Activated naive CD8-positive, alpha-beta T cell treated with anti-CD3 and anti-CD28 coated beads, Interleukin-2, amount 50 U/mL, for 24 hours (primary cell): ENCODE results near the gene RASA3.

Source experiments
- ATAC-seq: fragments of 150-1000 bp; cut with Tn5 transposase; one replicate; pipeline ENCODE4 v1.10.0; 2021
- DNase-seq: peaks from one replicate; pipeline ENCODE4 v3.0.0; 2021
- H3K27ac Mint-ChIP-seq: one replicate; pipeline ENCODE4 v1.8.0; 2021; ENCODE audit warnings: mild to moderate bottlenecking, mixed read lengths
- H3K27me3 Mint-ChIP-seq: one replicate; pipeline ENCODE4 v1.8.0; 2021; ENCODE audit warnings: mixed read lengths
- H3K36me3 Mint-ChIP-seq: one replicate; pipeline ENCODE4 v1.8.0; 2021; ENCODE audit warnings: low read depth, mixed read lengths
- H3K4me1 Mint-ChIP-seq: one replicate; pipeline ENCODE4 v1.8.0; 2021; ENCODE audit warnings: mixed read lengths
- H3K4me3 Mint-ChIP-seq: one replicate; pipeline ENCODE4 v1.8.0; 2021; ENCODE audit warnings: mild to moderate bottlenecking, moderate library complexity, mixed read lengths
- H3K9me3 Mint-ChIP-seq: one replicate; pipeline ENCODE4 v1.8.0; 2021; ENCODE audit warnings: mixed read lengths

The RASA3 gene

GRCh38 chr13:113963376-113963775 is 169.0 kb downstream of the RASA3 start:
- no peak for ATAC-seq
- H3K27ac Mint-ChIP-seq, result no peak overlapping the region
- H3K9me3 Mint-ChIP-seq, result peaks cover 14% of the 10 kb centered on the region
- H3K4me1 Mint-ChIP-seq, result peaks cover 3% of the 10 kb centered on the region
- DNase-seq, result no peak
- H3K36me3 Mint-ChIP-seq, result peaks cover 14% of the 10 kb centered on the region
- no peaks in the 10 kb centered on the region for H3K27me3 Mint-ChIP-seq
- H3K4me3 Mint-ChIP-seq, result no peak overlapping the region

- no peak overlapping the region for H3K4me3 Mint-ChIP-seq
- H3K4me1 Mint-ChIP-seq, result peaks cover 3% of the 10 kb centered on the region
- peaks cover 14% of the 10 kb centered on the region for H3K36me3 Mint-ChIP-seq
- no peaks in the 10 kb centered on the region for H3K27me3 Mint-ChIP-seq
- ATAC-seq (no peak), DNase-seq (no peak)
- no peak overlapping the region for H3K27ac Mint-ChIP-seq
- peaks cover 14% of the 10 kb centered on the region for H3K9me3 Mint-ChIP-seq
Measured at GRCh38 chr13:113962975-113963374, 169.4 kb downstream of the RASA3 start.

- Mint-ChIP-seq H3K27me3 (no peaks in the 10 kb centered on the region), H3K9me3 (peaks cover 14% of the 10 kb centered on the region), H3K4me1 (peaks cover 3% of the 10 kb centered on the region), H3K4me3 (no peak overlapping the region), H3K36me3 (peaks cover 14% of the 10 kb centered on the region), H3K27ac (no peak overlapping the region)
- no peak for ATAC-seq
- DNase-seq, result no peak
Measured at GRCh38 chr13:113962386-113962785, 170.0 kb downstream of the RASA3 start.

- no peak for DNase-seq
- Mint-ChIP-seq H3K9me3 (peaks cover 14% of the 10 kb centered on the region), H3K27ac (no peak overlapping the region), H3K36me3 (peaks cover 20% of the 10 kb centered on the region), H3K4me3 (no peak overlapping the region), H3K4me1 (peaks cover 3% of the 10 kb centered on the region), H3K27me3 (no peaks in the 10 kb centered on the region)
- ATAC-seq, result no peak
Measured at GRCh38 chr13:113960276-113960948, 172.0 kb downstream of the RASA3 start.

- DNase-seq (no peak), ATAC-seq (peak; percentile 7)
- peaks cover 14% of the 10 kb centered on the region for H3K9me3 Mint-ChIP-seq
- peaks cover 3% of the 10 kb centered on the region for H3K4me1 Mint-ChIP-seq
- H3K27me3 Mint-ChIP-seq, result no peaks in the 10 kb centered on the region
- no peak overlapping the region for H3K4me3 Mint-ChIP-seq
- no peak overlapping the region for H3K27ac Mint-ChIP-seq
- peaks cover 22% of the 10 kb centered on the region for H3K36me3 Mint-ChIP-seq
Measured at GRCh38 chr13:113959198-113959597, 173.2 kb downstream of the RASA3 start.

- H3K27ac Mint-ChIP-seq, result no peak overlapping the region
- no peak overlapping the region for H3K4me3 Mint-ChIP-seq
- H3K9me3 Mint-ChIP-seq, result peaks cover 14% of the 10 kb centered on the region
- peaks cover 3% of the 10 kb centered on the region for H3K4me1 Mint-ChIP-seq
- ATAC-seq (no peak), DNase-seq (no peak)
- H3K27me3 Mint-ChIP-seq, result no peaks in the 10 kb centered on the region
- H3K36me3 Mint-ChIP-seq, result peaks cover 22% of the 10 kb centered on the region
Measured at GRCh38 chr13:113958373-113958772, 174.1 kb downstream of the RASA3 start.

GRCh38 chr13:113956571-113956970 is 175.9 kb downstream of the RASA3 start:
- H3K9me3 Mint-ChIP-seq, result peaks cover 14% of the 10 kb centered on the region
- no peak for ATAC-seq
- H3K36me3 Mint-ChIP-seq, result peaks cover 22% of the 10 kb centered on the region
- no peaks in the 10 kb centered on the region for H3K27me3 Mint-ChIP-seq
- H3K4me3 Mint-ChIP-seq, result no peak overlapping the region
- no peak overlapping the region for H3K27ac Mint-ChIP-seq
- peaks cover 3% of the 10 kb centered on the region for H3K4me1 Mint-ChIP-seq
- no peak for DNase-seq

- H3K9me3 Mint-ChIP-seq, result peaks cover 14% of the 10 kb centered on the region
- no peak for DNase-seq
- H3K36me3 Mint-ChIP-seq, result peaks cover 22% of the 10 kb centered on the region
- no peak for ATAC-seq
- H3K27me3 Mint-ChIP-seq, result no peaks in the 10 kb centered on the region
- peaks cover 3% of the 10 kb centered on the region for H3K4me1 Mint-ChIP-seq
- no peak overlapping the region for H3K4me3 Mint-ChIP-seq
- H3K27ac Mint-ChIP-seq, result no peak overlapping the region
Measured at GRCh38 chr13:113955691-113956090, 176.7 kb downstream of the RASA3 start.

- H3K27me3 Mint-ChIP-seq, result no peaks in the 10 kb centered on the region
- peaks cover 3% of the 10 kb centered on the region for H3K4me1 Mint-ChIP-seq
- peaks cover 10% of the 10 kb centered on the region for H3K9me3 Mint-ChIP-seq
- DNase-seq, result no peak
- ATAC-seq, result no peak
- H3K36me3 Mint-ChIP-seq, result peaks cover 18% of the 10 kb centered on the region
- no peak overlapping the region for H3K27ac Mint-ChIP-seq
- no peak overlapping the region for H3K4me3 Mint-ChIP-seq
Measured at GRCh38 chr13:113955235-113955634, 177.2 kb downstream of the RASA3 start.

GRCh38 chr13:113954046-113954835 is 178.2 kb downstream of the RASA3 start:
- ATAC-seq (no peak), DNase-seq (no peak)
- peaks cover 3% of the 10 kb centered on the region for H3K9me3 Mint-ChIP-seq
- H3K27ac Mint-ChIP-seq, result no peak overlapping the region
- H3K4me3 Mint-ChIP-seq, result no peak overlapping the region
- no peaks in the 10 kb centered on the region for H3K27me3 Mint-ChIP-seq
- peaks cover 3% of the 10 kb centered on the region for H3K4me1 Mint-ChIP-seq
- peaks cover 12% of the 10 kb centered on the region for H3K36me3 Mint-ChIP-seq

- no peak overlapping the region for H3K4me3 Mint-ChIP-seq
- peaks cover 8% of the 10 kb centered on the region for H3K36me3 Mint-ChIP-seq
- no peak overlapping the region for H3K27ac Mint-ChIP-seq
- ATAC-seq, result no peak
- no peaks in the 10 kb centered on the region for H3K9me3 Mint-ChIP-seq
- no peaks in the 10 kb centered on the region for H3K4me1 Mint-ChIP-seq
- H3K27me3 Mint-ChIP-seq, result no peaks in the 10 kb centered on the region
- no peak for DNase-seq
Measured at GRCh38 chr13:113953561-113953960, 178.9 kb downstream of the RASA3 start.

GRCh38 chr13:113952983-113953520 is 179.4 kb downstream of the RASA3 start:
- H3K9me3 Mint-ChIP-seq, result no peaks in the 10 kb centered on the region
- no peaks in the 10 kb centered on the region for H3K27me3 Mint-ChIP-seq
- H3K4me1 Mint-ChIP-seq, result peaks cover 3% of the 10 kb centered on the region
- DNase-seq (no peak), ATAC-seq (no peak)
- no peak overlapping the region for H3K27ac Mint-ChIP-seq
- no peak overlapping the region for H3K4me3 Mint-ChIP-seq
- H3K36me3 Mint-ChIP-seq, result peaks cover 8% of the 10 kb centered on the region

- Mint-ChIP-seq H3K4me3 (no peak overlapping the region), H3K4me1 (peaks cover 4% of the 10 kb centered on the region), H3K27me3 (no peaks in the 10 kb centered on the region), H3K36me3 (peaks cover 8% of the 10 kb centered on the region), H3K9me3 (no peaks in the 10 kb centered on the region), H3K27ac (no peak overlapping the region)
- ATAC-seq (no peak), DNase-seq (no peak)
Measured at GRCh38 chr13:113952151-113952982, 180.1 kb downstream of the RASA3 start.

GRCh38 chr13:113951246-113951999 is 181.0 kb downstream of the RASA3 start:
- Mint-ChIP-seq H3K27ac (no peak overlapping the region), H3K36me3 (peaks cover 8% of the 10 kb centered on the region), H3K4me3 (no peak overlapping the region), H3K9me3 (no peaks in the 10 kb centered on the region), H3K27me3 (no peaks in the 10 kb centered on the region), H3K4me1 (peaks cover 4% of the 10 kb centered on the region)
- ATAC-seq, result peak; percentile 72
- DNase-seq, result peak; percentile 65
